ENCODE results near the gene URB1. TPM values are rescaled to one million over a fixed set of nuclear protein-coding genes. Genes with fewer than 3 reads are reported as not detected.

URB1 gene
- total RNA-seq, 4 donors from 2014 or later = 11.1 to 24.8 (median 17.9) TPM

DNA sequence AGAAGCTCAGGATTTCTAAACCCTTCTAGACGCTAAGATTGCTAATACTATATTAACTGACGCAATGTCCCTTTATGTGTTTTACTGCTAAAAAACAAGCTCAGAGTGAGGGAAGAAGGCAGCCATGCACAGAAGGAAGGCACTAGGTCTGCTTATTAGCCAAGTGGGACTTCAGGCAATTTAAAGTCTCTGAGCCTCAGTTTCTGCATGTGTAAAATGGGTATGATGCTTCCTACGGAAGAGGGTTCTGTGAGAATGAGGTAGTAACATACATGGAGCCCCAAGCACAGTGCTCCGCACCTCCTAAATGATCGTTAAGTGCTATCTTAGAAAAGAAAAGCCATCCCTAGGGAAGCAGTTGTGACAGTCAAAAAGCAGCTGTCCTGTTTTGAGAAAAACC, 130.9 kb downstream of the URB1 start:
- WGBS, 2 donors = 88 to 93% methylated on average over 5 of the region's 5 CpGs
- intact Hi-C loops (cut with DNase I) = no loop called here
- H3K27me3 ChIP-seq = no peaks in the 10 kb centered on the region
- peaks cover 0 to 16% (median 4%) of the 10 kb centered on the region in 3 donors for H3K4me1 ChIP-seq
- TF ChIP-seq POLR2A (IDR thresholded peaks at IDR 0.05) = no peak
- TF ChIP-seq, protein P1, sequence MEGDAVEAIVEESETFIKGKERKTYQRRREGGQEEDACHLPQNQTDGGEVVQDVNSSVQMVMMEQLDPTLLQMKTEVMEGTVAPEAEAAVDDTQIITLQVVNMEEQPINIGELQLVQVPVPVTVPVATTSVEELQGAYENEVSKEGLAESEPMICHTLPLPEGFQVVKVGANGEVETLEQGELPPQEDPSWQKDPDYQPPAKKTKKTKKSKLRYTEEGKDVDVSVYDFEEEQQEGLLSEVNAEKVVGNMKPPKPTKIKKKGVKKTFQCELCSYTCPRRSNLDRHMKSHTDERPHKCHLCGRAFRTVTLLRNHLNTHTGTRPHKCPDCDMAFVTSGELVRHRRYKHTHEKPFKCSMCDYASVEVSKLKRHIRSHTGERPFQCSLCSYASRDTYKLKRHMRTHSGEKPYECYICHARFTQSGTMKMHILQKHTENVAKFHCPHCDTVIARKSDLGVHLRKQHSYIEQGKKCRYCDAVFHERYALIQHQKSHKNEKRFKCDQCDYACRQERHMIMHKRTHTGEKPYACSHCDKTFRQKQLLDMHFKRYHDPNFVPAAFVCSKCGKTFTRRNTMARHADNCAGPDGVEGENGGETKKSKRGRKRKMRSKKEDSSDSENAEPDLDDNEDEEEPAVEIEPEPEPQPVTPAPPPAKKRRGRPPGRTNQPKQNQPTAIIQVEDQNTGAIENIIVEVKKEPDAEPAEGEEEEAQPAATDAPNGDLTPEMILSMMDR (IDR thresholded peaks at IDR 0.05) = no peak
- peaks cover 0 to 7% (median 0%) of the 10 kb centered on the region in 3 donors for H3K36me3 ChIP-seq
- no peak overlapping the region for H3K4me3 ChIP-seq
- H3K9me3 ChIP-seq = no peaks in the 10 kb centered on the region
- DNase-seq = no peak
- H3K27ac ChIP-seq = no peak overlapping the region

Small RNAs within 50 kb of the gene (small RNA-seq; reads per million reads assigned to genes)
- gene SNORA80A = 8.4 to 88.5 (median 59.2) reads per million in 4 donors

Other genes starting within 250 kb of the URB1 start
- gene MIS18A, start 114.0 kb downstream of the URB1 start, total RNA-seq = 10 to 100 TPM in 2 of 4 donors, 1 to 10 TPM in 2; 4.3 to 13.7 (median 8.9) TPM
- gene MRAP, start 94.2 kb downstream of the URB1 start, total RNA-seq = under 1 TPM in 1 of 4 donors, not detected in 3; 0.29 TPM
- 10 to 100 TPM; 12.7 to 39.9 (median 24.4) TPM for gene EVA1C, start 19.7 kb upstream of the URB1 start, total RNA-seq
- 1 to 10 TPM in 1 of 4 donors, under 1 TPM in 1, not detected in 2; 0.19 to 5.6 TPM for gene TCP10L, start 192.5 kb upstream of the URB1 start, total RNA-seq
- gene CFAP298, start 219.4 kb upstream of the URB1 start, total RNA-seq = 10 to 100 TPM; 24.2 to 34.8 (median 28.2) TPM